Immature natural killer cell (primary cell): ENCODE results near the gene RNF222. TPM values are rescaled to one million over a fixed set of nuclear protein-coding genes. Genes with fewer than 3 reads are reported as not detected.
"Not testable (repeated sequence)": the region's sequence is repeated elsewhere in the genome, so short reads cannot be mapped to it uniquely, and the experiment has no call there.

ENCODE experiments used
- DNase-seq, 3 donors: peaks; one replicate each; pipeline ENCODE4 v3.0.0; 2022; ENCODE audit warnings: mixed read lengths in 1 of 3
- H3K27ac Mint-ChIP-seq, 6 donors: one replicate each; pipeline ENCODE4 v1.8.0; 2020; ENCODE audit warnings: mixed read lengths in 6 of 6, mild to moderate bottlenecking in 5 of 6, inconsistent platforms in 4 of 6, moderate library complexity in 3 of 6
- H3K27me3 Mint-ChIP-seq, 3 donors: one replicate each; pipeline ENCODE4 v1.8.0; 2020 to 2021; ENCODE audit warnings: low read depth in 3 of 3, mild to moderate bottlenecking in 3 of 3, mixed read lengths in 3 of 3, moderate library complexity in 3 of 3, inconsistent platforms in 1 of 3
- H3K36me3 Mint-ChIP-seq, 3 donors: one replicate each; pipeline ENCODE4 v1.8.0; 2020; ENCODE audit warnings: mixed read lengths in 3 of 3, inconsistent platforms in 2 of 3, mild to moderate bottlenecking in 2 of 3
- H3K4me1 Mint-ChIP-seq, 2 donors: one replicate each; pipeline ENCODE4 v1.8.0; 2020; ENCODE audit warnings: inconsistent platforms in 2 of 2, mild to moderate bottlenecking in 2 of 2, mixed read lengths in 2 of 2, moderate library complexity in 1 of 2
- H3K4me3 Mint-ChIP-seq, 5 donors: one replicate each; pipeline ENCODE4 v1.8.0; 2020; ENCODE audit warnings: mild to moderate bottlenecking in 5 of 5, mixed read lengths in 5 of 5, inconsistent platforms in 3 of 5, moderate library complexity in 3 of 5
- H3K9me3 Mint-ChIP-seq, 6 donors: one replicate each; pipeline ENCODE4 v1.8.0; 2020; ENCODE audit warnings: mild to moderate bottlenecking in 6 of 6, mixed read lengths in 6 of 6, inconsistent platforms in 4 of 6, moderate library complexity in 3 of 6
- polyA plus RNA-seq, 3 donors: library from polyadenylated mRNA; unstranded; fragments of 300-500 nt; fragmentation: Illumina TruSeq; gene quantifications; one replicate each; pipeline ENCODE4 v1.2.3, GENCODE V29; 2021

The RNF222 gene
- polyA plus RNA-seq, 3 donors from 2014 or later, result 0.13 TPM; not detected in 2

GRCh38 chr17:8405499-8406016, 7.9 kb upstream of the RNF222 start:
- Mint-ChIP-seq H3K36me3 (no peaks in the 10 kb centered on the region), H3K27me3 (peaks cover 5 to 9% (median 8%) of the 10 kb centered on the region in 3 donors), H3K4me3 (no peak overlapping the region), H3K27ac (no peak overlapping the region), H3K4me1 (peaks cover 0 to 6% of the 10 kb centered on the region in 2 donors), H3K9me3 (no peaks in the 10 kb centered on the region)
- no peak for DNase-seq

- H3K27me3 Mint-ChIP-seq, result peaks cover 3 to 11% (median 7%) of the 10 kb centered on the region in 3 donors
- no peak for DNase-seq
- H3K4me1 Mint-ChIP-seq, result no peaks in the 10 kb centered on the region
- H3K9me3 Mint-ChIP-seq, result no peaks in the 10 kb centered on the region
- no peak overlapping the region for H3K4me3 Mint-ChIP-seq
- H3K27ac Mint-ChIP-seq, result no peak overlapping the region
- H3K36me3 Mint-ChIP-seq, result no peaks in the 10 kb centered on the region
Observed at GRCh38 chr17:8402921-8403536, 5.4 kb upstream of the RNF222 start.

- no peaks in the 10 kb centered on the region for H3K36me3 Mint-ChIP-seq
Observed at GRCh38 chr17:8401107-8401506, 3.5 kb upstream of the RNF222 start.

GRCh38 chr17:8398980-8399379, 1.4 kb upstream of the RNF222 start:
- H3K36me3 Mint-ChIP-seq, result no peaks in the 10 kb centered on the region
- peaks cover 5 to 19% (median 17%) of the 10 kb centered on the region in 3 donors for H3K27me3 Mint-ChIP-seq
- DNase-seq, result no peak
- peaks cover 3 to 5% of the 10 kb centered on the region in 2 donors for H3K4me1 Mint-ChIP-seq
- no peaks in the 10 kb centered on the region for H3K9me3 Mint-ChIP-seq
- H3K27ac Mint-ChIP-seq, result no peak overlapping the region
- no peak overlapping the region for H3K4me3 Mint-ChIP-seq

More at GRCh38 chr17:8401107-8401506, 3.5 kb upstream of the RNF222 start:
- no peaks in the 10 kb centered on the region for H3K4me1 Mint-ChIP-seq
- H3K27me3 Mint-ChIP-seq, result peaks cover 5 to 15% (median 13%) of the 10 kb centered on the region in 3 donors
- no peak overlapping the region for H3K4me3 Mint-ChIP-seq
- no peaks in the 10 kb centered on the region for H3K9me3 Mint-ChIP-seq
- DNase-seq, result no peak
- H3K27ac Mint-ChIP-seq, result peak overlapping the region in 1 of 6 donors; percentile 17

- Mint-ChIP-seq H3K27ac (peak overlapping the region in 2 of 6 donors; percentile 2 to 8), H3K27me3 (peaks cover 2 to 17% (median 15%) of the 10 kb centered on the region in 3 donors), H3K4me1 (peaks cover 14 to 16% of the 10 kb centered on the region in 2 donors)
- not testable (repeated sequence) for H3K4me3 Mint-ChIP-seq, DNase-seq, H3K36me3 Mint-ChIP-seq, H3K9me3 Mint-ChIP-seq
Observed at GRCh38 chr17:8394497-8394896, 3.1 kb downstream of the RNF222 start.

GRCh38 chr17:8393470-8394231, 4.0 kb downstream of the RNF222 start:
- Mint-ChIP-seq H3K4me1 (peaks cover 18 to 24% of the 10 kb centered on the region in 2 donors), H3K36me3 (no peaks in the 10 kb centered on the region), H3K9me3 (no peaks in the 10 kb centered on the region), H3K27me3 (peaks cover 2 to 15% (median 11%) of the 10 kb centered on the region in 3 donors), H3K27ac (peak overlapping the region; percentile 60 to 81 (median 78)), H3K4me3 (peak overlapping the region; percentile 27 to 59 (median 34))
- peak; percentile 50 to 54 (median 53) for DNase-seq

- no peak for DNase-seq
- Mint-ChIP-seq H3K4me1 (peaks cover 26 to 32% of the 10 kb centered on the region in 2 donors), H3K36me3 (no peaks in the 10 kb centered on the region), H3K27me3 (peaks cover 2 to 15% (median 11%) of the 10 kb centered on the region in 3 donors), H3K9me3 (no peaks in the 10 kb centered on the region), H3K4me3 (peak overlapping the region in 1 of 5 donors; percentile 32), H3K27ac (peak overlapping the region in 2 of 6 donors; percentile 61 to 81)
Observed at GRCh38 chr17:8392674-8393469, 4.8 kb downstream of the RNF222 start.

GRCh38 chr17:8392274-8392673, 5.4 kb downstream of the RNF222 start:
- no peak overlapping the region for H3K4me3 Mint-ChIP-seq

GRCh38 chr17:8391711-8392110, 5.9 kb downstream of the RNF222 start:
- Mint-ChIP-seq H3K27me3 (peaks cover 2 to 9% (median 9%) of the 10 kb centered on the region in 3 donors), H3K27ac (no peak overlapping the region), H3K36me3 (no peaks in the 10 kb centered on the region), H3K4me1 (peaks cover 34 to 44% of the 10 kb centered on the region in 2 donors), H3K9me3 (no peaks in the 10 kb centered on the region), H3K4me3 (no peak overlapping the region)
- DNase-seq, result no peak

More at GRCh38 chr17:8392274-8392673, 5.4 kb downstream of the RNF222 start:
- Mint-ChIP-seq H3K9me3 (no peaks in the 10 kb centered on the region), H3K27me3 (peaks cover 2 to 12% (median 9%) of the 10 kb centered on the region in 3 donors), H3K27ac (no peak overlapping the region), H3K4me1 (peaks cover 32 to 38% of the 10 kb centered on the region in 2 donors), H3K36me3 (no peaks in the 10 kb centered on the region)
- no peak for DNase-seq

GRCh38 chr17:8387914-8388651, 9.5 kb downstream of the RNF222 start:
- peak overlapping the region; percentile 64 to 84 (median 76) for H3K27ac Mint-ChIP-seq
- H3K4me3 Mint-ChIP-seq, result peak overlapping the region; percentile 61 to 80 (median 67)
- H3K9me3 Mint-ChIP-seq, result no peaks in the 10 kb centered on the region
- H3K4me1 Mint-ChIP-seq, result peaks cover 42 to 58% of the 10 kb centered on the region in 2 donors
- H3K36me3 Mint-ChIP-seq, result peaks cover 0 to 1% (median under 1%) of the 10 kb centered on the region in 3 donors
- peak; percentile 77 to 83 (median 82) for DNase-seq
- peaks cover 2 to 9% (median 5%) of the 10 kb centered on the region in 3 donors for H3K27me3 Mint-ChIP-seq

GRCh38 chr17:8386841-8387240, 10.8 kb downstream of the RNF222 start:
- Mint-ChIP-seq H3K4me1 (peaks cover 54 to 70% of the 10 kb centered on the region in 2 donors), H3K36me3 (peaks cover 0 to 8% (median 5%) of the 10 kb centered on the region in 3 donors)

GRCh38 chr17:8384801-8385378, 12.7 kb downstream of the RNF222 start:
- Mint-ChIP-seq H3K9me3 (no peaks in the 10 kb centered on the region), H3K4me3 (peak overlapping the region; percentile 82 to 99 (median 98)), H3K4me1 (peaks cover 72 to 86% of the 10 kb centered on the region in 2 donors), H3K27me3 (peaks cover 2 to 12% (median 8%) of the 10 kb centered on the region in 3 donors), H3K36me3 (peaks cover 0 to 21% (median 10%) of the 10 kb centered on the region in 3 donors), H3K27ac (peak overlapping the region in 1 of 6 donors; percentile 57)
- DNase-seq, result no peak

More at GRCh38 chr17:8386841-8387240, 10.8 kb downstream of the RNF222 start:
- H3K9me3 Mint-ChIP-seq, result no peaks in the 10 kb centered on the region
- DNase-seq, result no peak
- no peak overlapping the region for H3K27ac Mint-ChIP-seq
- H3K4me3 Mint-ChIP-seq, result peak overlapping the region in 2 of 5 donors; percentile 24 to 40
- H3K27me3 Mint-ChIP-seq, result peaks cover 2 to 12% (median 8%) of the 10 kb centered on the region in 3 donors
